DMS 273 (cell line): ENCODE measurements around the gene HPS1.
A peak's percentile ranks its signal among the peaks of the same experiment; 100 is the strongest.

Experiments used
- DNase-seq: peaks from one replicate; lab custom pipeline; 2025; ENCODE audit not compliant: unreplicated experiment; lab: John Stamatoyannopoulos, UW

HPS1 gene

DNA sequence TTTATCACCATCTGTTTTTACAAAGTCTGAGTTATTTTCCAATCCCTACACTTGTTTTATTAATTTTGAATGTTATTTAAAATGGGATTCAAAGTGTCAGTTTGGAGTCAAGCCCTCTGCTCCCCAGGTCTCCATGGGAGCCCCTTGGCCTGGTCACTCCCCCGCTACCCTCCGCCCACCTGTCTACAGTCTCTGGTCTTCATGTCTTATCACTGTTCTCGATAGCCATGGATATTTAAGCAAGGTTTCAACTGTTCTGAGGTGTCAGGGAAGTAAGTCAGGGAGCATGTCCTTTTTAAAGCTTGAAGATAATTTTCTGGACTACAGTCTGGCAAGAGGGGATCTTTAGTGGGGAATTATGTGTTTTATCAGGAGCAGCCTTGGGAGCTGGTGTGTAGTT, 19.1 kb upstream of the HPS1 start:
- DNase-seq = no peak

DNA sequence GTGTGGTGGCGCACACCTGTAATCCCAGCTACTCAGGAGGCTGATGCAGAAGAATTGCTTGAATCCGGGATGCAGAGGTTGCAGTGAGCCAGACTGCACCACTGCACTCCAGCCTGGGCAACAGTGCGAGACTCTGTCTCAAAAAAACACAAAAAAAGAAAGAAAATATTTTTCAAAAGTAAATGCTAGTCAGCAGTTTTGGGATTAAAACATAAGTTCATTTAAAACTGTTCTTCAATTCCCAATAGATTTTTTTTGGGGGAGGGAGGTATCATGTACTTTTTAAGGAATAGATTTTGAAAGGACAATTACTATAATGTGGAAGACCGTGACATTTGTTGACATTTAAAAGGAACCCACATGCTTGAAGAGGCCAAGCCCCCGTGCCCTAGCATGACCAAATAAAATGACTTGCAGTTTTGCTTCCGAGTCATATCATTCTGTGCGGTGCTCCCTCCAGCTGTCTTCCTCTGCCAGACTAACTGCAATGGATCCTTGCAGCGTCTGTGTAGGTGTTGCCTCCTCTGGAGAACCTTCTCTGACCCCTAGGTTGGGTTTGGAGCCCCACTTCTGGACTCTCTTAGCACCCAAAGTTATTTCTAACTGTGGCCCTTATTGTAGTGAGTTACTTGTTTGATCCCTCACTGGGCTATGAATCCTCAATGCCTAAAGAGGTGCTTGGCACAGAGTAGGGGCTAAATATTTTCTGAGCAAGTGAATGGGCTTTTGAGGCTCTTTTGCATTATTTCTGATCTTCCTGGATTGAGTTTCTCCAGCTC, 17.4 kb upstream of the HPS1 start:
- no peak for DNase-seq

DNA sequence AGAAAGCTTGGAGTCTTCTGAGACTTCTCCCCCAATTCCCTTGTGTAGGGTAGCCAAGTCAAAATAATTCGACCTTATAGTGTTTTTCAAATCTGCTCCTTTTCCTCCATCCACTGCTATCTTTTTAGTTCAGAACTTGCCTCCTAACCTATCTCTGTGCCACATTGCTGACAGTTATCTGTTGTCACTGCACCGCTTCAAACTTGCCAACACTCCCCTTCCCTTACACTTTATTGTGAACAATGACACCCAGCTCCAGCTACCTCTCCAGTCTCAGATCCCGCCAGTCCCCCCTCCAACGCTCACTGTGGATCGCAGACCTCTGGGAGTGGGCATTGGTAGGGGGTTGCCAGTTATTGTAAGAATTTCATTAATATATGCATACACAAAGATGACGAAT, 16.3 kb upstream of the HPS1 start:
- DNase-seq = no peak

DNA sequence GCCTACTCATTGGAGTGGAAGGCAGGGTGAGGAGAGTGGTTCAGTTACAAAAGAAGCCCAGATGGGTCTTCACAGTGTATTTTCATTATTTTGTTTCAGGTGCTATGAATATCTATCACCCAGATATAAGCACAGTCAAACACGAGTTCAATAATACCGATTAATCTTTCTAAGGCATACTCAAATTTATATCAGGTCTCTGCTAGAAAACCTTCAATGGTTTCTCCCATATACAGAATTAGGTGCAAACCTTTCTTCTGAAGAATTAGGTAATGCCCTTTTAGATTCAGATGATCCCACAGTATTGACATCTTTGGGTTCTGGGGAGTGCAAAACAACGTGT, 14.7 kb upstream of the HPS1 start:
- DNase-seq = no peak

DNA sequence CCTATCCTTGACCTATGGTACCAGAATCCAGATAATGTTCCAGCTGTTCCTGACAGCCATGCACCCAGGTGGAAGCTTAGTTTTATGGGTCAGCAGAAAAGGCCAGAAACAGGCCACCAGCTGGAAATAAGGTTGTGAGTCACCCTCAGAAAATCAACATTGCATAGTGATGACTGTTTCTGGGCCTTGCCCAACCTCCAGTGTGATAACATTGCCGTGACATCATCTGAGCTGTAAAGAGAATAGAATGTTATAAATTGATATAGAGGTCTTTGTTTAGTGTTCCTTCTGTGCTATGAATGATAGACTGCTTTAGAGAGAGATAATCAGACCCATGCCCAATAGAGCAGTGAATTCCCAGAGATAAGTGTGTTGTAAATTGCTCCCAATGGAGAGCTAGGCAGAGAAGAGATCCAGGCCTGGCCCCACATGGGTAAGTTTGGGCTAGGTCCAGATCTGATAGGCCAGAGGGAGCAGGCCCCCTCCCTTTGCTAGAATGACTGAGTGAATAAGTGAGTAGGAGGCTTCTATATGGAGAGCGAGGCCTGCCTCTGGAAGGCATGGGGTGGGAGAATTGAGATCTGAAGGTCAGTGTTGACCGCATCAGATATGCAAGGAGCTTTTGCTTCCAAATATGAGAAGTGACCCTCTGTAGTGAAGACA, 14.2 kb upstream of the HPS1 start:
- DNase-seq = peak; percentile 23

DNA sequence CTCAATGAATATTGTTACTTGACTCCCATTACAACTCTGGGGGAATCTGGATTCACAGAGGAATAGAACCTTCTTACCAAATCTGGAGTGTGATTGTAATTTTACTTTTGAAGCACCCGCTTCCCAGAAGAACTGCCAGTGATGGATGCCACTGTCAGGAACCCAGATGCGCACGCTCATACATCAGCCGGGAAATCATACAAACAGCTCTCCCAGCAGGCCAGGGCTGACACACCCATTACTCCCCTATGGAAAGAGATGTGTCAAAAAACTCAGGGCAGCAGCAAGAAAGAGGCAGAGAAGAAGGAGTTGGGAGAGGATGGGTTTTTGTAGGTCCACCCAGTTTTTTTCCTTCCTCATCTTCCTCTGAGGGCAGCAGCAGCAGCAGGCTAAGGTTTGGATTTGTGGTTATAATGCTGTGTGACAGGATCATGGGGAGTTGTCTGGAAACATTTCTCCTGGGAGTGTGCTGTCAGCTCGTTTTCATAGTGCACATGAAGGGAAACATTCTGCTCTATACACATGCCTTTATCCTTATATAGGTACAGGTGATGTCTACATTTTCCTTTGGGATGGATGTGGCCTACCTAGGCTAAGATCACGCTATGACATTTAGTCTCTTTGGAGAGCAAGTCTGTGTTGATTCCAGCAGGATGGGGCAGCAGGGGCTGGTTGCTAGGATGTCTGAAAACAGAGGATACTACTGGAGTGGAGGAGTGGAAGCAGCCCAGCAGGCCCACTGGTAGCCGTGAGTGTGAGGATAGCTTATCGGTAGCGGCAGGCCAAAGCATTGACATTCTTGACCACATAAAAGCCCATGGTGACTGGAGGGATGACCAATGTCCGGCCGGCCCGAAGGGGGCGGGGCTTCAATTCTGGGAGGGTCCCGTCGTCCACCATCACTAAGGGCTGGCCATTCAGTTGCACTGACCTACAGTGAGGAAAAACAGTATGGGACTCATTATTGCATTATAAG, 12.4 kb upstream of the HPS1 start:
- DNase-seq = no peak

DNA sequence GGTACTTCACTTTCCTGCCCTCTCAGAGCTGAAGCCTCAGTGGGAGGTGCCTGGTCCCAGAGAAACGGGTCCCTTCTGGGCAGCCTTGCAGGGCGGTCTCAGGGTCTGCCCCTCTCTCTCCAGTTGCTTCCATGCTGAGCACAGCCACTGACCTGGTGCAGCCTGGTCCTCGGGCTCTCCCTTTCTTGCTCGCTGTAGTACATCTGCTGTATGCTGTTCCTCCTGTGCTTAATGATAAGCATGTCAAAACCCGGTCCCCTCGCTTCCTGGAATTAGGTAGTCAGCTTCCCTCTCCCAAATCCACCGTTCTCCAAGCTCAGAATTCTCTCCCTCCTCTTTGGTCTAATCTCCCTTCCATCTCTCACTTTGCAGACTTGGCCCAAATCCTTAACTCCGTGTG, 11.0 kb upstream of the HPS1 start:
- DNase-seq = no peak

DNA sequence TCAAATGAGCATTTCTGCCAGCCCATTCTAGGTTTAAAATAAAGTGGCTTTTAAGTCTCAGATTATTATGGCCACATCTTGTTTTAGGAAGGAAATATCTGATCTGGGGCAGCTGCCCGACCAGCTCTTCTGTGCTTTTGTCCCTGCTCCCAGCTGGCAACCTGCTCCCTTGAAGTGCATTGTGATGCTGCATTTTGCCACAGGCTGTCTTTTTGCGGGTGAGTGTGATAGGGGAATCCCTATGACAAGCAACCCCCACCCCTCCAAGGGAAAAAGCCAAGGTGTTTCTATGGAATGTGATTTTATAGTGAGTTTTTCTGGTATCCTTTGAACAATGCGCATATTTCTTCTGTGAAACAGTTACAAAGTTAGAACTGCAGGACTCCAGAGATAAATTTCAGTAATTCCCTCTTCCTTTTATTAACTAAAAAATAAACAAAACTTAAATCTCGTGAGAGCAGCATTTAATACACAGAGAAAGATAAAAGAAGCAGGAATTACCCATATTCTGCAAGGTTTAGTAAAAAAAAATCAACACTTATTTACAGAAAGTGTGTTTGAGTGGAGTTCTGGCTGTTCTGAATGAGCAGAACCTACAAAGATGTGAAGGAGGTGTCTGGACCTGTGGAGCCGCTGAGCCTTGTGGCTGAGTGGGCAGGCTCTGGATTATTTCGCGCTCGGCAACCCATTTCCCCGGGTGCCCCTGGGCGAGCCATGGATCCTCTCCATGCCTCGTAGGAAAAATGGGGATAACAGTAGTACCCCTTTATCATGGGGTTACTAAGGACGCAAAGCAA, 10.1 kb upstream of the HPS1 start:
- DNase-seq = no peak

DNA sequence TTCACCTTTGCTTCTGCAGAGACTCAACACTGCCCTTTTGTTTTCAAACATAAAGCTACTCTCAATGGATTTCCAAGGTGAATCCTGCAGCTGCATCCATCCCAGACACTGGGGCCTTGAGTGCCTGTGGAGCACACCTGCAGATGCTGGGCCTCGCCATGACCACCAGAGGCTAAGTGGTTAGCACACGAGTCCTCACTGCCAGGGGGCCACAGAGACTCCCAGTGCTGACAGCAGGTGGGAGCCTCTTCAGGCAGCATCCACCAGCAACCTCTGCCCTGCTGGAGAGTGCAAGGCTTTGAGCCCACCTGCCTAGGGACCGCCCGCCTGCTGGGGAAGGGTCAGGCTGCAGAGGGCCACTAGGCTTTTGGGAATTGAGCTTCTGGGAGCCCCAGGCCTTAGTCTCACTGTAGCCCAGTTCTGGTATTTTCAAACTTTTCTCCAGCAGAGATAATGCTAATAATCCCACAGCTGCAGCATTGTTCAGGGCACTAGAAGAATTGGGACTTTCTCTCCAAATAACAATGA, 9.4 kb upstream of the HPS1 start:
- DNase-seq = no peak

DNA sequence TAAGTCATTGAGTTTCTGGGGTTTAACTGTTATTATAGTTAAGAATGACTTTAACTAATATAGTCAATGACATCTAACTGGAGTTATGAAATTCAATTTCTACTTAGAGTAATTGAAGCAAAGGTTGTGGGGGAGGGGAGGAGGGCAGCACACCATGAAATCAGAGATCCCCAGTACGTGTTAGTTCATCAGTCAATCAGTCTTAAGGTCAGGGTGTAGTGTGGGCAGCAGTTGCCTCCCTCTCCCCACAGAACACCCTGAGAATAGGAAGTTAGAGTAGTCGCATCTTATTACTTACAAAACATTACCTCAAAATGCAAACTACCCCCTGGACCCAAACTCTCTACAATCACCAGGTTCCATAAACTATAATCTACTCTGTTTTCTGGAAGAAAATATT, 7.0 kb upstream of the HPS1 start:
- DNase-seq = no peak

DNA sequence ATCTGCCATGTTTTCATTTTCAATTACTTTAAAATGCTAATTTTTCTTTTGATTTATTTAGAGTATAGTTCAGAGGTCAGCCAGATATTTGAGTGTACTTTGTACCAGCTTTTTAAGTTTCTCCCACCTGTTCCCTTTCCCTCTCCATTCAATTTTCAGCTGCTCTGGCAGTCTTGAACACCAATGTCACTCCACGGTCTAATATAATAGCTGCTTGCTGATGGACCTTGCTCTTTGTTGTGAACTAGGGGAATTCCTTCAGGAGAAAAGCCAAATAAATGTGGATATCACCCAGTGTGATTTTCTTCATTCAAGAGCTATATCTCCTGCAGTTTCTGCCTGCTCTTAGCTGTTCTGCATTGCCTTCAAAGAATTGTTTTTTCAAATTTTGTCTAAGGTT, 3.9 kb upstream of the HPS1 start:
- no peak for DNase-seq

DNA sequence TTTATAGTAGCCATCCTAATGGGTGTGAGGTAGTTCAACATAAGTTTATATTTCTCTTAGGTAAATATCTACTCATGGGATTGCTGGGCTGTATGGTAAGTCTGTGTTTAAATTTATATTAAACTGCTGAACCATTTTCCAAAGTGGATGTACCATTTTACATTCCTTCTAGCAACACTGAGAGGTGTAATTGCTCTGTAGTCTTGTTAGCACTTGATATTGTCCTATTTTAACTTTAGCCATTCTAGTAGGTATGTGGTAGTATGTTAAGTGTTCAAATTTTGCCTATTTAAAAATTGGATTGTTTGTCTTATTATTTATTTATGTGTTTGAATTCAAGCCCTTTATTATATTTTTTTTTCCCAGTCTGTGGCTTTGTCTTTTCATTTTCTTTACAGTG, 2.6 kb upstream of the HPS1 start:
- DNase-seq = no peak

DNA sequence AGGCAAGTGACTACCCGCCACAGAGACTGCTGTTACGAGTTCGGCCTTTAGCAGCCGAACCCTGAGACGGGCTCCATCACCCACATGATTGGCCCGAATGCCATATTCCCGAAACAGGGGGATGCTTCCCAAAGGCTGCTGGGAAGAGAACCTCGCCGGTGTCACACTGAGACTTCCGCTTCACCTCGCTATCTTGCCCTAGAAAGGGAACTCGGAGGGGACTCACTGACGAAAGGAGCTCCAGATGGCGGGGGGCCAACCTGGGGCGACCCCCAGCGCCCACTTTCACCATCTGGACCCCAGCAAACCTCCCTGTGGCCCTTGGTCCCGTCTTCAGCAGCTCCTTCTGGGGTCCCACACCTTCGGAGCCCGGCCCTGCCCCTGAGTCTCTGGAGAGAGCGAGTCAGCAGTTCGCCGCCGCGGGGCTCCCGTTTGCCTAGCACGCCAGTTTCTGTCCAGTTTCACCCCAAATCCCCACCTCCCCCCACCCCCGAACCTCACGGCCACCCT, 529 bp downstream of the HPS1 start:
- peak; percentile 46 for DNase-seq

DNA sequence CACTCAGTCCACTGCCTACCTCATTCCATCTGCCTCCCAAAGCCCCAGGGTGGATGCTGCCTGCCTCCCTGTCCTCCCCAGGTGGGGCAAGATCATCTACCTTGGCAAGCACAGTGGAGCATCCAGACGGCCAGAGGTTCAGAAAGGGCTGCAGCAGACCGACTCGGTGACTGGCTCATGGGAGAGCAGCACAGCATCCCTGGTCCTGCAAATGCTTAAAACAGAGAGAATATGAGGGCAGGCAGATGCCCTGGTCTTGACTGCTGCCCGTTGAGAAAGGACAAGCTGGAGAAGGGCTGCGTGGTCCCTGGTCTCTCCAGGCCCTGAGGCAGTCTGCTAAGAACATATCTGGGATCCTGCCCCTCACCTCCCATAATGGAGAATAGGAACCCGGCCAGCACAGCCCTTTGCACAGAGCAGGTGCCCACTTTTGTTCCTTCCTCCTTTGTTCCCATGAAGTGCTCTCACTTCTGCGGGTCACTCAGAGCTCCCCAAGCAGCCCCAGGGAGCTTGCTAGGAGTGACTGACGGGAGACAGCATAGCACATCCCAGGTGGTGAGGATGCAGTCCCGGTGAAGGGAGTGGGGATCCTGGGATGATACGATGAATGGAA, 1.4 kb downstream of the HPS1 start:
- DNase-seq = no peak

DNA sequence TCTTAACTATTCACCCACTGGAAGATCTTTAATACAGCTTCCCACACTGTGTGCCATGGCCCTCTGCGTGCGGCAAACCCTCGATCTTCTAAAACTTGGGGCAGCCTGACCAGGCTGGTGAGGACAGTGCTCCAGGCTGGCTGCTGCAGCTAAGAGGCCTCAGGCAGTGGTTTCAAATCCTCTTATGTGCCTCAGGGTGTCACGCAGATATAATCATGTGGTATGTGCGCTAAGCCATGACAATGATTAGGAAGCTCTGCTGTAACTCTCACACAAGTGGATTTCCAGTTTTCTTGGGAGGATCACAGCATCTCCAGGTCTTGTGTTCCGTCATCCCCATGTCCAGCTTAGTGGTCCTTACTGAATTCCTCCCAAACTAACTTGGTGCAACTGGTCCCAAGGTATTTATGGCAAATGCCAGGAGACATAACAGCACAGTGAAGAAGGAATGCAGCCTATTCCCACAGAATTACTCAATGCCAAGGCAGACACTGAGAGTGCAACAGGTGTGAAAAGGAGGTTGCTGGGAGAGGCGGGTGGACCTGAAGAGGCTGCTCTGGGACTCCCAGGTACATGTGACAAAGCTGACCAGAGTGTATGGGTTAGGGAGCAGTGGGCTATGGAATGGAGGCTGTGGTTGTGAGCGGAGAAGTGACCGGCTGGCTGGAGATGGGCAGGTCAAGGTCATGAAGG, 2.3 kb downstream of the HPS1 start:
- DNase-seq = no peak

DNA sequence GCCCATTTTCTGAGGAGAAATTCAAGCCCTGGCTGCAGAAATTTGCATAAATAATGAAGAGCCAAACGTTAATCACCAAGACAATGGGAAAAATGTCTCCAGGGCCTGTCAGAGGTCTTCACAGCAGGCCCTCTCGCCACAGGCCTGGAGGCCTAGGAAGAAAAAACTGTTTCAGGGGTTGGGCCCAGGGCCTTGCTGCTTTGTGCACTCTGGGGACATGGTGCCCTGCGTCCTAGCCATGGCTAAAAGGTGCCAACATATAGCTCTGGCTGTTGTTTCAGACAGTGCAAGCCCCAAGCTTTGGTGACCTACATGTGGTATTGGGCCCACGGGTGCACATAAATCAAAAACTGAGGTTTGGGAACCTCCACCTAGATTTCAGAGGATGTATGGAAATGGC, 8.0 kb downstream of the HPS1 start:
- no peak for DNase-seq

DNA sequence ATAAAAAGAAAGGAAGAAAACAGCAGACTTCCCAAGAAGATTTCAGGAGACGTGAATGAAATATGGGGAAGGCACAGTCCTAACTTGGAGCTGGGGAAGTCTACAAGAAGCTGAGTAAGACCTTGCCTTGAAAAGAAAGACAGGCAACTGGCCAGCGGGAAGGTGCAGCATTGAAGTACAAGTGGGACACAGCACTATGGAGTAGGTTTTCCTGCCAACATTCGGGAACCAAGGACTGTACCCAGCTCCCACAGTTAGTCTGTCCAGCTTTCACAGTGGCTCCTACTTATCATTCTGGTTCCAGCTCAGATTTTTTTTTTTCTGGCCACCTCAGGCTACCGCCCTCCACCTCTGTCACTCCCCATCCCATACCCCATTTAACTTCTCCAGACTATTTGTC, 10.0 kb downstream of the HPS1 start:
- DNase-seq = no peak

DNA sequence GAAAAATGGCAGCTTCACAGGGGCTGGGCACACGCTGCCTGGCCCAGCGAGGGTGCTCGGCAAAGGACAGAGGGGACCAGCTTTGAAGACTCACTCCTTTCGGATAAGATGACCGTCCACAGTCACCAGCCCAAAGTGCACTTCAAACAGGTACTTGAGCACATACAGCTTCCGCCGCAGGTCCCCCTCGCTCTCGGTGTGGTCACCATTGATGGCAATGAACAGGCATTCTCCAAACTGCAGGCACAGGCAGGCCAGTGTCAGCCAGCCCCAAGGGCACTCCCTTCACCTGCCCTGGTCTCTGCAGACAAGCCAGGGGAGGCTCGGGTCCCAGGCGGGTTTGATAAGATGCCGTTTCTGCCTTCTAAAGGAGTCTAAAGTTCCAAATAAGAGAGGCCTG, 11.6 kb downstream of the HPS1 start:
- DNase-seq = no peak

DNA sequence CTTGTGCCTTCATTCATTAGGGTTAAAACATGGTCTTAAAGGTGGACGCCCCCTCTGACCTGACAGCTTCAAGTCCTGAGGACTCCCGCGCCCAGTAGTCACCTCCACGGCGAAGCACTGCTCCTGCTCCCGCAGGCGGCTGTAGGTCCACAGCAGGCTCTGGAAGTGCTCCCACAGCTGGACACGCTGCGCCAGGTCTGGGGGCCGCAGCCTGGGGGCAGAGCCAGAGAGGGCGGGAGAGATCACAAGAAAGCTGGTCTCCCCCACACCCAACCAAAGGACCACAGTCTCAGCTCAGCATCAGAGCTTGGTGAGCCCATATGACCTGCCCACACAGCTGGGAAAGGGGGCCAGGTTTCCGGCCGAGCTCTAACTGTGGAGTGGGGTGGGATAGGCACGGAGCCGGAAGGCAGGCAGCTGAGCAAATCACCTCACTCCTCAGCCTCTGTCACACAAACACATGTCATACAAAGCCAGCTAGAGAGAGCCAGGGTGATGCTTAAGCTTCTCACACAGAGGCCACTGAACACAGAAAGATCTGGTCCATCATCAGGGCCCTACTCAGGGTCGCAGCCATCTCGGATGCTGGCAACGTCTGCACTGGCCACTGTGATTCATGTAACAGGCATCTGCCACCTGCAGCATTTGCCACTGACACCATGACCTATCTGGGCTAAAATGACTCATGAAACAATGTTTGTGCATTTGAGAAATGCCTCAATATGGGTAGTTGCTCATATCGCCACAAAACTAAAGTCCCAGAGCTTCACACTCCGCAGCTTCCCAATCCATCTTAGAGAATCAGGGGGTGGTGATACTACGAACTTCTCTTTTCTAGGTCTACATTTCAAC, 12.6 kb downstream of the HPS1 start:
- no peak for DNase-seq
